GM21360 (cell line): ENCODE measurements around the gene LMBR1L.

Source experiments
- ATAC-seq: cut with Tn5 transposase; IDR thresholded peaks from one replicate; pipeline ENCODE4 v1.9.1; 2021; ENCODE audit warnings: mild to moderate bottlenecking, moderate library complexity; ENCODE audit not compliant: unreplicated experiment

The LMBR1L gene

DNA sequence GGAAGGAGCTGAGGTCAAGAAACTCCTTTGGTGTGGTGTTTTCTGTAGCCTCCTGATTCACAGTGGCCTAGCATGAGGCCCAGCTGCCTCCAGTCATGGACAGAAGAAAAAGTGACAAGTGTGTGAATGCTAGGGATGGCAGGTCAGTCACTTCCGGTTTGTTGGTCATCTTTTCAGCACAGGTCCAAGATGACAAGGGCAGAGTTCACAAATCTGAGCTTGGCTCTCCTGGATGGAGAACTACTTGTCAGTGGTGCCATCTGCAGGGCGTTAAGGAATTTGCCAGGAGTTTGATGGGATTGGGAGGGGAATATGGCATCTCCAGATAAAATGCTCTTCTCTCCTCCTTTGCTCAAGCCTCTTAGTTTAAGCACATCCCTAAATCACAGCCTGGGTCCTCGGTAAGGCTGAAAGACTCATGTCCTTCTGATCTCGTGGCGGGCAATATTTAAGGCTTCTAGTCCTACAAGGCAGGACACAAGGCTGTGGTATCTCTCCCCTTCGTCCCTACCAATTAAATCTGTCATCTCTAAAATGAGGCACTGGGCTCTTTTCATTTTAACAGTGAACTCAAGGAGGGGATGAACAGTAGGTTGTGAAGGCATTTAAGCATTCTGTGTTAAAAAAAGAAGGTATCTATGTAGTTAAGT, 10.5 kb upstream of the LMBR1L start:
- no peak for ATAC-seq

GRCh38 chr12:49111206-49111605, 559 bp upstream of the LMBR1L start:
- ATAC-seq: no peak

- ATAC-seq: no peak
Observed at GRCh38 chr12:49109641-49110463, 795 bp downstream of the LMBR1L start.

GRCh38 chr12:49108958-49109404, 1.7 kb downstream of the LMBR1L start:
- ATAC-seq: no peak

DNA sequence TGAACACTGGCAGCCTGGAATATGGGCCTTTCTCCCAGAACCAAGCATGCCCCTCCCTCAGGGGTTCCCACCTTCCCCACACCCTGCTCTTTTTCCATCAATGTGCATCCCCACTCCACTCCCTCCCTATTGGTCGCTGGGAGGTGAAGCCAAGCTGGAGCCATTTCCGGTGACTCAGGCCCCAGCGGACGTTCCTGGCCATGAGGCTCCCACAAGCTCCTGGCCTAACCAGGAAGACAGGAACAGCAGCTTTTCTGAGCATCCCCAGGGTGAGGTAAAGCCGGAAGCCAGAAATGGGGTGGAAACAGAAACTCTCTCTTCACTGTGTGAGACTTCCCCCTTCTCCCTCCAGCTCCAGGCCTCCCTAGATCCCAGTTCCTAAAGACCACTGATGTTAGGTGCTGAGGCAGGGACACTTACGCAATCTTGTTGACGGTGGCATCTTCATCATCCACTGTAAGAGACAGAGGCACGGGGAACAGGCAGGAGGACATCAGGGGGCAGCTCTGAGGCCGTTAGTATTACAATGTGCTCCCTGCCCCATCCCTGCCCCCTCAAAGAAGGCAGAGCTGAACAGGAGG, 5.1 kb downstream of the LMBR1L start:
- ATAC-seq: no peak

GRCh38 chr12:49104822-49105221, 5.8 kb downstream of the LMBR1L start:
- no peak for ATAC-seq

DNA sequence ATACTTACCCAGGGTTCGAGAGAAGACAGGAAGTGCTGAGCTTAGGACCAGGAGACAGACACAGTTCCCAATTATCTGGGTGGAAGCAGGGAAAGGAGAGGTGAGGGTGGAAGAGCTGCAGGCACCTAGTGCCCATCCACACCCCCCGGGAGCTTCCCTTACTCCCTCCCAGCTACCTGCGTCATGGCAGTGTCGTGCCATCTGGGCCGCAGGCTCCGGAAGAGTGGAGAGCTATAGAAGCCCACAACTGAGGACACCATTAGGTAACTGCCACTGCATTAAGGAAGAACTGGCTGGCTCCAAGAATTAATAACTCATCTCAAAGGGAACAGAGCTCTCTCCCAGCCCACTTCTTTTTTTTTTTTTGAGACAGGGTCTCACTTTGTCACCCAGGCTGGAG, 10.3 kb downstream of the LMBR1L start:
- ATAC-seq: no peak

DNA sequence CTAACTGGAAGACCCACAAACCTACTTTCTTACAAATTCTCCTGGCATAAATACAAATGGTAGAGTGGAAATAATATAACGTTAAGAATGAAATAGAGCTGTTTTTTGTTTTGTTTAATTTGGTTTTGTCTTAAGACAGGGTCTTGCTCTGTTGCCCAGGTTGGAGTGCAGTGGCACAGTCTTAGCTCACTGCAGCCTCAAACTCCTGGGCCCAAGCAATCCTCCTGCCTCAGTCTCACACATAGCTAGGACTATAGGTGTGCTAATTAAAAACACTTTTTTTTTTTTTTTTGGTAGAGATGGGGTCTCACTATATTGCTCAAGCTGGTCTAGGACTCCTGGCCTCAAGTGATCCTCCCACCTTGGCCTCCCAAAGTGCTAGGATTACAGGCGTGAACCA, 11.9 kb downstream of the LMBR1L start:
- ATAC-seq: no peak

GRCh38 chr12:49098035-49098451, 12.6 kb downstream of the LMBR1L start:
- ATAC-seq: no peak

DNA sequence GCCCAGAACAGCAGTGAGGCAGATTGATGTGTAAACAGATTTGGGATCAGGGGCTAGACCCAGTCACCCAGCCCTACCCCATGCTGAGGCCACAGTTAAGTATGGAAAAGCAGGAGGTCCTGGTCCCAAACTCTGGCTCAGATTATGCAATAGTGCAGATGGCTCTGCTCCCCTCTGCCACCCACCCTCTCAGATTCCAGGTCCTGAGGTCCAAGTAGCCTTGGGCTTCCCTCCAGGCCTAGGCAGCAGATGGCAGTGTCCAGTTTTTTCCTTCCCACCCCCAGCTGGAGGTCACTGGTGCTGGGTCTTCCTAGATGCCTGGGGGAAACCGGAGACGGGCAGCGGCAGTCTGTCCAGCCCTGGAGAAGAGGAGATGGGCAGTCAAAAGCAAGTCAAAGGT, 13.3 kb downstream of the LMBR1L start:
- no peak for ATAC-seq

DNA sequence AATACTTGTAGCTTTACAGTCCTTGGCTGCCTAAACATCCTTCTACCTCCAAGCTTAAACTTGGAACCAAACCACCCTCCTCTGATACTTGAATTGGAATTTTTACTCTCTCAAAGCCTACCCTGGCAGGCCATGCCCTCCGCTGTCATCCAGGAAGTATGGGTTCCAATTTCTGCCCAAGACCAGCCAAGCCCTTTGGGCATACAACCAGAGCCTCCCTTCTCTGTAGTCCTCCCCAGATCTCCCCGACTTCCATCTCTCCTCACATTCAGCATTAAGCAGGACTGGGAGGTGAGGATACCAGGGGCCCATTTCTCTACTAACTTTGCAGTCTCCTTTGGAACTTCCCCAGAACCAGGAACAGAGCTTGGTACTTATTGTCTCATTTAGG, 15.7 kb downstream of the LMBR1L start:
- no peak for ATAC-seq

DNA sequence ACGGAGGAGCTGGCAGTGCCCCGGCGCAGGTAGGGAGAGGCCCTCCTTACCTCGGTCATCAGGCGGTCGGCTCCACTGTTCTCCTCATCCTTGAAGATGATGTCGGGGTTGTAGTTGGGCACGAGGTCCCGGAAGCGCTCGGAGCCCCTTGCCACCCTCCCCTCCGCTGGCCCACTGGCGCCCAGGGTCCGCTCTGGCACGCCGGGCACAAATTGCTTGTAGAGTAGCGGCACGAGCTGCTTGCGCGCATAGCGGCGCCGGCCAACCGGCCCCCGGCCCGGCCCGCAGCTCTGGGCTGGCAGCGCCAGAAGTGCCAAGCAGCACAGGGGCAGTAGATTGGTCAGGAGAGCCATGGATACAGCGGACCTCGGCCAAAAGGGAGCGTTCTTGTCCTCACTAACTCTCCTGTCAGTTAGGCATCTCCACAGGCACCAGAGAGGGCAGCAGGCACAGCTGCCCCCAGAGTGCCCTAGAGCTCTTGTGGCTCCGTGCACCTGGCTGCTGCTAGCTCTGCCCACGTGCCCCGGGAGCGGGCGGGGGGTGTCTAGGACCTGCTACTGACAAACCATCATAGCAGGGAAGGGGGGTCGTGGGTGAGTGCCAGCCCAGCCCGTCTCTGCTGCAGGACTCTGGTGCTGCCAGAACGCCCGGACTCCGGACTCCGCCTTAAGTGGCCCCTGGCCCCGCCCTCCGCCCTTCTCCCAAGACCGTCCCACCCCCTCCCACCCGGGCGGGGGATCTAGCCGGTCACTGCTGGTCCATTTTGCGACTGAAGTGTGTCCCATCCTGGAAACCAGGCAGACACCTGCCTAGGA, 16.3 kb downstream of the LMBR1L start, which contains the start of gene DHH:
DHH (minus strand) TSS at position 642 of the 815 bp plus-strand sequence; CDS start at position 353, 289 bp downstream.
- no peak for ATAC-seq

GRCh38 chr12:49093792-49094159, 16.9 kb downstream of the LMBR1L start:
- ATAC-seq: no peak

- ATAC-seq: no peak
Observed at GRCh38 chr12:49092816-49093406, 17.7 kb downstream of the LMBR1L start.

GRCh38 chr12:49092086-49092815, 18.4 kb downstream of the LMBR1L start:
- ATAC-seq: no peak

DNA sequence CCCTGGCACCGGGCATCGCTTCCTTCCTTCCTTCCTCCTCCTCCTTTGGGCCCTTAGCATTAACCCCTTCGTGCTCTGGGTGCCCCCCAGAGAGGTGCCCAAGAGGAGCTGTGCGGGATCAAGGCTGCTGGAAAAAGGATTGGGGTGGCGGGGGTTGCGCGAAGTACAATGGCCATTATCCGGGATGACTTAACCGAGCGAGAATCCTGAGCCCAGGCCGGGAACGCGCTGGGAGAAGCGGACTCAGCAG, 18.9 kb downstream of the LMBR1L start:
- ATAC-seq: no peak

DNA sequence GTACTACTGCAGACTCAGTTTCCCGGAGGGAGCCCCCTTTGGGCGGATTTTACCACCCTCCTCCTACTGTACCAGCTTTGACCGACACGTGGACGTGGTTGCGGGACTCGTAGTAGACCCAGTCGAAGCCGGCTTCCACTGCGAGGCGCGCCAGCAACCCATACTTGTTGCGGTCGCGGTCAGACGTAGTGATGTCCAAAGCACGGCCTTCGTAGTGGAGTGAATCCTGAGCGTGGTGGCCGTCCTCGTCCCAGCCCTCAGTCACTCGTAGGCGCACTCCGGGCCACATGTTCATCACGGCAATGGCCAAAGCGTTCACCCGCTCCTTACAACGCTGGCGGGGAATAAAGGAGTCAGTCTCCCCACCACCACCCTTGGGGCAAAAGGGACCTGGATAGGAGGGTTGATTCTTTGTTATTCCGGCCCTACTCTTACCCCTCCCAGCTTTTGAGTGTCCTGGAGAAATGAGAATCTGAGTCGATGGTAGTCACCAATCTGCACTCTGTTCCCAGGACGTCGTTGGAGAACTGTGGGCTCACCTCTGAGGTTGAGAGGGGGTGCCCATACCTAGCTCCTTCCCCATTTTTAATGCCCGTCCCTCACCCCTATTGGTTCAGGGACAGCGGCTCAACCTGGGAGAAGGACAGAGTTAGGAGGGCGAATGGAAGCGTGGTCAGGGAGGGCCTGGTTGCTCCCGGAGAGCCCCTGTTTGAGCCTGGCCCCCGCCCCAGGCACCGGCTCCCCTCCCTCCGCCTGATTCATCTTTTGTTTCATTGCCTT, 19.4 kb downstream of the LMBR1L start:
- ATAC-seq: no peak

- no peak for ATAC-seq
Observed at GRCh38 chr12:49089821-49090773, 20.6 kb downstream of the LMBR1L start.
